Measurements from ENCODE around the gene IL1A. TPM values are rescaled to one million over a fixed set of nuclear protein-coding genes. Genes with fewer than 3 reads are reported as not detected.

The IL1A gene
- total RNA-seq, 6 donors from 2014 or later, result 2.5 to 4.7 (median 3.0) TPM; not detected in 3

DNA sequence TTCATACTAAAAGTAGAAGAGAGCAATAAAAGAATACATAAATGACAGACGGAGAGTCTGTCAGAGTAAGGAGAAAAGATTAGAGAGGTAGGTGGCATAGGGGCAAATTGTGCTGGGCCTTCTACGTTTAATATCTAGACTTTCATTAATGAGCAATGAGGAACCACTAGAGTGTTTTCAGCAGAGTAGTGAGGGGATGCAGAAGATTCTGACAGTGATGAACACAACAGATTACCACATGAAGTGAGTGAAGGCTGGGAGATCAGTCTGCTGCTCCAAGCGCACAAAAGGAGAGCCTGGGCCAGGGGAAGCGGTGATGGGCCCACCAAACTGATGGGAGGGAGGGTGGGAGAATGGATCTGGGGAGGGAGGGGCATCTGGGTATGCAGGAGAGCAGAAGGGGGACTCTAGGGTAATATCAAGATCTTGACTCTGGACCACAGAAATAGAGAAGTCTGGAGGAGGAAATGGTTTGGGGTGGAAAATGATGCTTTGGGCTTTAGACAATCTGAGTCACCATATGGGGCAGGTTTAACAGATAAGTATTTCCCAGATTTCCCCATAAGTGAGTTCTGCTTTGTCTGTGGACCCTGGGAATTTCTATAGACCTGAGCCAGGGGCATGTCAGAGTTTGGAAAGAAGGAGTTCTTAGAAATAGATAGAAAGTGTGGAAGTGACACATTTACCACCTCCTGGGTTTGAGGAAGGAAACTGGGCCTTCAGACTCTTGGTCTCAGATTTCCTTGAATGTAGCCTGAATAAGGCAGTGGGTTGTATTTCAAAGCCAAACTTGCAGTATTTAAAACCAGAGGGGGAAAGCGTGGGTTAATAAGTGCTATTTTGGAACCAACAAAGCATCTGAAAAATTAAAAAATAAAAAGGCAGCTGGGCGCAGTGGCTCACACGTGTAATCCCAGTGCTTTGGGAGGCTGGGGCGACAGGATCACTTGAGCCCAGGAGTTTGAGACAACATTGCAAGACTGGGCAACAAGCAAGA is 15.0 kb upstream of the IL1A start:
- Histone ChIP-seq H3K4me3 (no peak overlapping the region), H3K27me3 (no peaks in the 10 kb centered on the region), H3K9me3 (no peaks in the 10 kb centered on the region), H3K36me3 (no peaks in the 10 kb centered on the region), H3K4me1 (peaks cover 0 to 8% (median 6%) of the 10 kb centered on the region in 4 donors), H3K27ac (no peak overlapping the region)
- DNase-seq (no peak), ATAC-seq (ENCODE audit: low FRiP score in 2 of 2) (peak in 1 of 2 donors; percentile 26)
- WGBS, 2 donors, result 69% methylated on average over 8 of the region's 8 CpGs
- TF ChIP-seq POLR2A (IDR thresholded peaks at IDR 0.05), result no peak
- no peak for TF ChIP-seq POLR2AphosphoS5 (IDR thresholded peaks at IDR 0.05)
- no peak for TF ChIP-seq EP300 (IDR thresholded peaks at IDR 0.05)
- TF ChIP-seq, protein P1, sequence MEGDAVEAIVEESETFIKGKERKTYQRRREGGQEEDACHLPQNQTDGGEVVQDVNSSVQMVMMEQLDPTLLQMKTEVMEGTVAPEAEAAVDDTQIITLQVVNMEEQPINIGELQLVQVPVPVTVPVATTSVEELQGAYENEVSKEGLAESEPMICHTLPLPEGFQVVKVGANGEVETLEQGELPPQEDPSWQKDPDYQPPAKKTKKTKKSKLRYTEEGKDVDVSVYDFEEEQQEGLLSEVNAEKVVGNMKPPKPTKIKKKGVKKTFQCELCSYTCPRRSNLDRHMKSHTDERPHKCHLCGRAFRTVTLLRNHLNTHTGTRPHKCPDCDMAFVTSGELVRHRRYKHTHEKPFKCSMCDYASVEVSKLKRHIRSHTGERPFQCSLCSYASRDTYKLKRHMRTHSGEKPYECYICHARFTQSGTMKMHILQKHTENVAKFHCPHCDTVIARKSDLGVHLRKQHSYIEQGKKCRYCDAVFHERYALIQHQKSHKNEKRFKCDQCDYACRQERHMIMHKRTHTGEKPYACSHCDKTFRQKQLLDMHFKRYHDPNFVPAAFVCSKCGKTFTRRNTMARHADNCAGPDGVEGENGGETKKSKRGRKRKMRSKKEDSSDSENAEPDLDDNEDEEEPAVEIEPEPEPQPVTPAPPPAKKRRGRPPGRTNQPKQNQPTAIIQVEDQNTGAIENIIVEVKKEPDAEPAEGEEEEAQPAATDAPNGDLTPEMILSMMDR (IDR thresholded peaks at IDR 0.05), result no peak

DNA sequence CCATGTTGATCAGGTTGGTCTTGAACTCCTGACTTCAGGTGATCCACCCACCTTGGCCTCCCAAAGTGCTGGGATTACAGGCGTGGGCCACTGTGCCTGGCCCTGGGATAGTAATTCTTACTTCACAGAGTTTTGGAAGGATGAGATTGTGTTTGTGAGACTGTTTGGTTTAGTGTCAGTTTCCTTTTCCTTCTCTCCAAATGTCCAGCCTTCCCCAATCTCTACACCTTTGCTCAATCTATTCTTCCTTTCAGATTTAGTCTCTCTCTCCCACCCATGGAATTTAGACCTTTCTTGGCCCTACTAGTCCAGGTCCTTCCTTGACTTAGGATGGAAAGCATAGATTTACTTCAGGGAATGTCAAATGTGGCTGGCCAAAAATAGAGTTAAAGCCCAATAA is 12.2 kb upstream of the IL1A start:
- no peak for ATAC-seq (ENCODE audit: low FRiP score in 2 of 2)

GRCh38 chr2:112795774-112796173 is 11.5 kb upstream of the IL1A start:
- TF ChIP-seq EP300 (IDR thresholded peaks at IDR 0.05) (no peak), POLR2A (IDR thresholded peaks at IDR 0.05) (no peak), POLR2AphosphoS5 (IDR thresholded peaks at IDR 0.05) (no peak)
- TF ChIP-seq, protein P1 (IDR thresholded peaks at IDR 0.05), result no peak
- no peak overlapping the region for H3K27ac ChIP-seq
- H3K4me1 ChIP-seq, result peaks cover 0 to 14% (median 10%) of the 10 kb centered on the region in 4 donors
- no peak for DNase-seq
- H3K9me3 ChIP-seq, result no peaks in the 10 kb centered on the region
- no peak for ATAC-seq (ENCODE audit: low FRiP score in 2 of 2)
- H3K27me3 ChIP-seq, result no peaks in the 10 kb centered on the region
- H3K36me3 ChIP-seq, result no peaks in the 10 kb centered on the region
- H3K4me3 ChIP-seq, result no peak overlapping the region
- WGBS, 2 donors, result 46 to 57% methylated on average over 1 of the region's 1 CpG

More for the DNA sequence above, 12.2 kb upstream of the IL1A start:
- H3K27ac ChIP-seq, result no peak overlapping the region
- no peak overlapping the region for H3K4me3 ChIP-seq
- H3K27me3 ChIP-seq, result no peaks in the 10 kb centered on the region
- DNase-seq, result no peak
- H3K9me3 ChIP-seq, result no peaks in the 10 kb centered on the region
- WGBS, 2 donors, result 0% methylated on average over 1 of the region's 1 CpG
- TF ChIP-seq POLR2AphosphoS5 (IDR thresholded peaks at IDR 0.05), result no peak
- no peak for TF ChIP-seq POLR2A (IDR thresholded peaks at IDR 0.05)
- no peak for TF ChIP-seq EP300 (IDR thresholded peaks at IDR 0.05)
- TF ChIP-seq, protein P1 (IDR thresholded peaks at IDR 0.05), result no peak
- peaks cover 0 to 14% (median 10%) of the 10 kb centered on the region in 4 donors for H3K4me1 ChIP-seq
- no peaks in the 10 kb centered on the region for H3K36me3 ChIP-seq

- no peak overlapping the region for H3K27ac ChIP-seq
- H3K27me3 ChIP-seq, result no peaks in the 10 kb centered on the region
- TF ChIP-seq POLR2A (IDR thresholded peaks at IDR 0.05) (no peak), POLR2AphosphoS5 (IDR thresholded peaks at IDR 0.05) (no peak), EP300 (IDR thresholded peaks at IDR 0.05) (no peak)
- TF ChIP-seq, protein P1 (IDR thresholded peaks at IDR 0.05), result no peak
- no peaks in the 10 kb centered on the region for H3K9me3 ChIP-seq
- H3K4me3 ChIP-seq, result no peak overlapping the region
- 67 to 83% methylated on average over 3 of the region's 3 CpGs for WGBS, 2 donors
- DNase-seq, result no peak
- peaks cover 0 to 14% (median 10%) of the 10 kb centered on the region in 4 donors for H3K4me1 ChIP-seq
- peak in 1 of 2 donors; percentile 40 for ATAC-seq (ENCODE audit: low FRiP score in 2 of 2)
- no peaks in the 10 kb centered on the region for H3K36me3 ChIP-seq
Observed at GRCh38 chr2:112794841-112795240, 10.5 kb upstream of the IL1A start.

All from upper lobe of left lung (tissue), 6 donors.